Large intestine (tissue), 3 donors: ENCODE results near the gene SYNGR2. TPM values are rescaled to one million over a fixed set of nuclear protein-coding genes. Genes with fewer than 3 reads are reported as not detected.

Experiments used
- DNase-seq, 2 donors: peaks; one replicate each; pipeline versions ENCODE4 v3.0.0 to v3.0.0-alpha.2; 2013
- H3K27ac ChIP-seq: one replicate; pipeline ENCODE4 v1.5.1; 2013; ENCODE audit warnings: low read length
- H3K27me3 ChIP-seq: 2 replicates; pipeline ENCODE4 v1.6.1; 2013; ENCODE audit warnings: low read length; ENCODE audit not compliant: control insufficient read depth, insufficient read depth
- H3K36me3 ChIP-seq: 2 replicates; pipeline ENCODE4 v1.6.1; 2013; ENCODE audit warnings: low read length; ENCODE audit not compliant: control insufficient read depth, insufficient read depth
- H3K4me1 ChIP-seq: one replicate; pipeline ENCODE4 v1.6.1; 2013; ENCODE audit warnings: low read length; ENCODE audit not compliant: control insufficient read depth, insufficient read depth
- H3K4me3 ChIP-seq: one replicate; pipeline ENCODE4 v1.5.1; 2013; ENCODE audit warnings: low read length
- H3K9me3 ChIP-seq: one replicate; pipeline ENCODE4 v1.6.1; 2013; ENCODE audit warnings: mild to moderate bottlenecking, low read depth, low read length, moderate library complexity; ENCODE audit not compliant: control insufficient read depth
- WGBS: methylation state at CpG from one replicate; pipeline ENCODE4 v1.1.5; 2013; ENCODE audit warnings: low lambda C conversion rate; ENCODE audit not compliant: insufficient coverage; 5-methylcytosine and 5-hydroxymethylcytosine counted together
- polyA plus RNA-seq: library from polyadenylated mRNA; unstranded; fragments of 120-200 nt; gene quantifications from one replicate; pipeline ENCODE4 v1.2.1, GENCODE V29; 2013

SYNGR2 gene
- polyA plus RNA-seq, 1 donor: 156 TPM

DNA sequence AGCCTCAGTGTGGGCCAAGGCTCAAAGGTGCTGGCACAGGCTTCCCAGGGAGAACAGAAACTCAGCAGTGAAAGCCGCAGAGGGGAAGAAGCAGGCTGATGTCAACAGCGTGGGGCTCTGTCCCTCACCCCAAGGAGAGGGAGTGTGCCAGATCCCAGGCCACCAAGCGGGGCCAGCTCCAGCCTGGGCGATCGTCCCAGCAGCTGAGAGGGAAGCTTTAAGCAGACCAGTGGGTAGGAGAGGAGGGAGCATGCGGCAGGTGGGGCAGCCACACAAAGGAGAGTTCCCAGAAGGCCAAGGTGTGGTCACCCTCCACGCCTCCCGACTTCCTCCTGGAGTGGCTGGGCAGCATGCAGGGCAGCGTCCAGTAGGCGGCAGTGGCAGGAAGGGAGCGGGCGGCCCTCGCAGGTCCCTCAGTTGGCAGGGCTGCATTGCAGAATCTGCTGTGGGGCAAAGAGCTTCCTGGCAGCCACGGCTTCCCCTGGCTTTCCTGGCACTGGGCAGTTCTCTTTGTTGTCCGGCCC, 6.0 kb downstream of the SYNGR2 start:
- peak in 1 of 2 donors; percentile 32 for DNase-seq
- H3K4me1 ChIP-seq: peaks cover 72% of the 10 kb centered on the region
- H3K27me3 ChIP-seq: no peaks in the 10 kb centered on the region
- H3K4me3 ChIP-seq: no peak overlapping the region
- 40% methylated on average over 1 of the region's 15 CpGs for WGBS
- peak overlapping the region; percentile 48 for H3K27ac ChIP-seq
- peaks cover 52% of the 10 kb centered on the region for H3K36me3 ChIP-seq
- H3K9me3 ChIP-seq: no peaks in the 10 kb centered on the region

DNA sequence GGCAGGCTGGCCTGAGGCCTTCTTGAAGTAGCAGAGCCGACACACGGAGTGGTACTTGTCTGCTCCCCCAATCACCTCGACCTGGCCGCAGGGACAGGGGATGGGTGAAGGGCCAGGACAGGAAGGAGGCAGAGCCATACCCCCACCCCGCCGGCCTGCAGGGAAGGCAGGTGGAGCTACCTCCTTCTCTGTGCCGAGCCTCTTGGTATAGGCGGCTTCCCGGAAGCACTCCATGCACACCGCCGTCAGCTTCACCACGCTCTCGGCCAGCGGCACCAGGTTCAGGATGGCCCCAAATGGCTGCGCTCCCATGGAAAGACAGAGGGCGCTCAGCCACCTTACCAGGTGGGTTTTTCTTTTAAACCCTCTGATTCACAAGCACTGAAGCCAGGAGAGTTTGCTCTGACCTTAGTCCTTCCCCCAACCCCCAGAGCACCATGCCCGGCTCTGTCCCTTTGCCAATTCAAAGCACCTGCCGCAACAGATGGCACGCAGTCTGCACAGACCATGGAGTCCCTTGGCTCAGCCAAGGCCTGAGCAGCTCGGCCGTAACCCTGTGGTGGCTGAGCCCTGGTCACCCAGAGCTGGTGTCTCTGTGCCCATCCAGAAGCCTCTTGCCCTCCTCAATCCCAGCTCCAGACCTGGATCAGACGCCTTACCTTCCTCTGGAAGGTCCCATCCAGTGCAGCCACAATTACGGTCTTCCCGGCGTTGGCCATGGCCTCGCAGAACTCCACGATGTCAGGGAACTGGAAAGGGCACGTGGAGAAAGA, 6.7 kb downstream of the SYNGR2 start:
- H3K4me1 ChIP-seq: peaks cover 66% of the 10 kb centered on the region
- no peaks in the 10 kb centered on the region for H3K27me3 ChIP-seq
- peaks cover 52% of the 10 kb centered on the region for H3K36me3 ChIP-seq
- peak overlapping the region; percentile 48 for H3K27ac ChIP-seq
- H3K9me3 ChIP-seq: no peaks in the 10 kb centered on the region
- WGBS: no CpG with 5 or more reads among the region's 28 CpGs
- no peak for DNase-seq
- H3K4me3 ChIP-seq: no peak overlapping the region

DNA sequence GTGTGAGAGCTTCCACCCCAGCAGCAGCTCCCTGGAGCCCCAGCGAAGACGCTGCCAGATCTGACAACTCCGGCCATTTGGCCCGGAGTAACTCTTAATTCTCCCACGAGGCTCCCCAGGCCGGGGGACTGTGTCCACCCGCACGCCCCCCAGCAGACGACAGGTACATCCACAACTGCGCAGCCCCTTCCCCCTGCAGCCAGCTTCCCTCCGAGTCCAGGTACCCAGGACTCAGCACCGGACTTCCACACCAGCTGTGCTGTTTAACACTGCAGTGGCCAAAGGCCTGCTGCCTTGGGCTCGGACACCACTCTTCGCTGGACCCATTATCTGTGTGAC, 7.2 kb downstream of the SYNGR2 start:
- no peak overlapping the region for H3K27ac ChIP-seq
- H3K27me3 ChIP-seq: no peaks in the 10 kb centered on the region
- H3K9me3 ChIP-seq: no peaks in the 10 kb centered on the region
- no peak for DNase-seq
- peaks cover 51% of the 10 kb centered on the region for H3K36me3 ChIP-seq
- peaks cover 65% of the 10 kb centered on the region for H3K4me1 ChIP-seq
- no peak overlapping the region for H3K4me3 ChIP-seq
- no CpG with 5 or more reads among the region's 14 CpGs for WGBS

DNA sequence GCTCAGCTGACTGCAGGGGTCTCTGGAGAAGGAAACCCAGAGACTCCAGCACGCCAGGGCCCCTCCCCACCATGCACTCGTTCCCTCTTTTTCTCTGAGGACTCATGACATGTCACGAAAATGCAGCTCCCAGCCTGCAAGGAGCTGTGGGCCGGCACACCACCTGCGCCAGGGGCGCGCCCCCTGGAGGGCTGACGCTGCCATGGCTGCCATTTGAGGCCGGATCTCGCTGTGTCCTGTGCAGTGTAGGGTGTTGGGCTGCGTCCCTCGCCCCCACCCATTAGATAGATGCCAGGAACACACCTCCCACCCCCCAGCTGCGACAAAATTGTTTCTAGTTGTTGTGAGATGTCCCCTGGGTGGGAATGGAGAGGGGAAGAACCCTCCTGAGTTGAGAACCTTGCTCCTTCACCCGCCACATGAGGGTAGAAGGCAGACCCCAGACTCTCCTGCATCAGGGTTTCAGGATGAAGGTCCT, 8.2 kb downstream of the SYNGR2 start:
- Histone ChIP-seq H3K27ac (no peak overlapping the region), H3K4me3 (no peak overlapping the region), H3K4me1 (peaks cover 56% of the 10 kb centered on the region), H3K36me3 (peaks cover 41% of the 10 kb centered on the region), H3K27me3 (no peaks in the 10 kb centered on the region), H3K9me3 (no peaks in the 10 kb centered on the region)
- DNase-seq: peak; percentile 63 to 65
- no CpG with 5 or more reads among the region's 14 CpGs for WGBS

DNA sequence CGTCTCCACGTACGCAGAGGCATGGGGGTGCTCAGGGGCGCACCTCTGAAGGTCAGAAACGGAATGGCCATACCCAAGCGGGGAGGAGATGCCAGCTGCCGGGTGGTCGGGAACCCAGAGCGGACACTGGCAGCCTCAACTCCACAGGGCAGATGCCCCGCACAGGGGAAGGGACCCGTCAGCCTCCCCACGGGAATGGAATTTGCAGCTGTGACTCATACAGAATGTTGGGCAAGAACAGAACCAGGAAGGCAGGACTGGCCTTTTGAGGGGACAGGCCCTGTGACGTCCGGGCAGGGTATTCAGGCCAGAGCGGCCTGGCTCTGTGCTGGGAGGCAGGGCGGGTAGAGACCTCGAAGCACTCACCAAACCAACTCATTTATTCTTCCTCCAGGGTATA, 11.0 kb downstream of the SYNGR2 start:
- DNase-seq: no peak
- Histone ChIP-seq H3K4me1 (peaks cover 28% of the 10 kb centered on the region), H3K4me3 (no peak overlapping the region), H3K27ac (peak overlapping the region; percentile 53), H3K36me3 (peaks cover 21% of the 10 kb centered on the region), H3K27me3 (no peaks in the 10 kb centered on the region), H3K9me3 (no peaks in the 10 kb centered on the region)
- no CpG with 5 or more reads among the region's 17 CpGs for WGBS

DNA sequence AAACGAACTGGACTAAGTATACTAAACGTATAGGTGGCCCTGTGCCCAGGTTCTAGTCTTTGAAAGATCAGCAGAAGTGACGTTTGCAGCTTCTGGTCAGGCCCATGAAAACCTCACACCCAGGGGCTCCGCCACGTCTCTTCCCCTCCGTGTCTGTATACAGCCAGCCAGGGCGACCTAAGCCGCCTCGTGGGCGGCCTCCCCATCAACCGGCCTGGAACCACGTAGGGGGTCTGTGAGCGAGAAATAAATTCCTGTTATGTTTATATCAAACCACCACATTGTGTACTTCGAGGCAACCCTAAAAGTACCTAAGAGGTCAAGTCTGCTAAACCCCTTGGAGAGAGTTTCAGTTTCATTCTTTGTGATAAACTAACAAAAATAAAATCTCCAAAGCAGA, 11.7 kb downstream of the SYNGR2 start:
- peak in 1 of 2 donors; percentile 42 for DNase-seq
- peak overlapping the region; percentile 53 for H3K27ac ChIP-seq
- peaks cover 21% of the 10 kb centered on the region for H3K4me1 ChIP-seq
- H3K27me3 ChIP-seq: no peaks in the 10 kb centered on the region
- WGBS: no CpG with 5 or more reads among the region's 14 CpGs
- H3K4me3 ChIP-seq: no peak overlapping the region
- H3K9me3 ChIP-seq: no peaks in the 10 kb centered on the region
- H3K36me3 ChIP-seq: peaks cover 14% of the 10 kb centered on the region

DNA sequence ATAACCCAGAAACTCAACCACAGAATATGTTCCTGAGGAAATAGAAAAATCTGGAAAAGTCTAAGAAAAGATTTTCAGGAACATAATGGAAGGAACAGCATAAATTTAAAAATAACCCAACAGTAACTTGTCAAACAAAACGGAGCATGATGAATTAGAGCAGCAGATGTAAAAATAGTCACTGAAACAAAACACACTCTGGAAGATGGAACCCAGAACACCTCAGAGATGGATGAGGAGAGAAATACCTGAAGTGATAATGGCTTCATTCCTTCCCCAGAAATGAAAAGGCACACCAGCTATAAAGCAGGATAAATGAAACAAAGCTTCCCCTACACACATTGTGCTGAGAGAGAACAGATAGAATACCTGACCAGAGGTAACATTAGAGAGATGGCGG, 12.1 kb downstream of the SYNGR2 start:
- no CpG with 5 or more reads among the region's 2 CpGs for WGBS
- no peak for DNase-seq
- Histone ChIP-seq H3K27me3 (no peaks in the 10 kb centered on the region), H3K9me3 (no peaks in the 10 kb centered on the region), H3K4me1 (peaks cover 17% of the 10 kb centered on the region), H3K4me3 (no peak overlapping the region), H3K36me3 (peaks cover 10% of the 10 kb centered on the region), H3K27ac (peak overlapping the region; percentile 53)

DNA sequence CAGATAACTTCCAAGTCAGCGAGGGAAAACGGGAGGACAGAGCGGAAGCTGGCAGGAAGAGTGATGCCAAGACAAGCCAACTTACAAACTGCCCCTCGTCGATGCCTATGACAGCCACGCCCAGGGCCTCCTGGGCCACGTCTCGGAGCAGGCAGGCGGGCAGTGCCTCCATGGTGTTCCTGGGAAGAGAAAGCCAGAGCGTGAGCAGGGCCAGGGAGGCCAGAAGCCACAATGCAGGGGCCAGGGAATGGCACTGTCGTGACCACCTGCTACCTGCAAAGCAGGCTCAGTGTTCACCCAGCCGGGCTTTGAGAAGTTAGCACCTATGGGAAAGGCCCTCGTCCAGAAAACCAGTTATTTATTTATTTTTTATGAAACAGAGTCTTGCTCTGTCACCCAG, 14.1 kb downstream of the SYNGR2 start:
- WGBS: 100% methylated on average over 1 of the region's 13 CpGs
- Histone ChIP-seq H3K27ac (no peak overlapping the region), H3K27me3 (no peaks in the 10 kb centered on the region), H3K36me3 (peaks cover 4% of the 10 kb centered on the region), H3K9me3 (peaks cover 4% of the 10 kb centered on the region), H3K4me3 (no peak overlapping the region), H3K4me1 (peaks cover 7% of the 10 kb centered on the region)
- no peak for DNase-seq

DNA sequence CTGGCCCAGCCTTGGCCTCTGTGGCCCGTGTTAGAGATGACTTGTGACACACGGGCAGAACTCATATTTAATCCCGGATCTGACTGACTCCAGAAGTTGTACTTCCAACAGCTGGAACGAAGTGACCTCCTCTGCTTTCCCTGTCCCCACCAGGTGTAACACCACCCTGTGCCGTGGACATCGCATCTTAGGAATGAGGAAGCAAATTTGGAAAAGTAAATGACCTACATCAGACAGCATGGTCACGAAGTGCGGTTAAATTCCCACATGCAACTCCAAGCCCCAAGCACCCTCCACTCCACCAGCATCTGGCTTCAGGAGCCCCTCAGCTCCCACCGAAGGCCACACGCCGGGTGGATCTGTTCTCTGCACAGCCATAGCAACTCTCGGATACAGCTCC, 15.5 kb downstream of the SYNGR2 start:
- DNase-seq: no peak
- Histone ChIP-seq H3K36me3 (peaks cover 4% of the 10 kb centered on the region), H3K27ac (no peak overlapping the region), H3K27me3 (no peaks in the 10 kb centered on the region), H3K4me3 (no peak overlapping the region), H3K4me1 (peaks cover 8% of the 10 kb centered on the region), H3K9me3 (peaks cover 4% of the 10 kb centered on the region)
- WGBS: no CpG with 5 or more reads among the region's 12 CpGs

DNA sequence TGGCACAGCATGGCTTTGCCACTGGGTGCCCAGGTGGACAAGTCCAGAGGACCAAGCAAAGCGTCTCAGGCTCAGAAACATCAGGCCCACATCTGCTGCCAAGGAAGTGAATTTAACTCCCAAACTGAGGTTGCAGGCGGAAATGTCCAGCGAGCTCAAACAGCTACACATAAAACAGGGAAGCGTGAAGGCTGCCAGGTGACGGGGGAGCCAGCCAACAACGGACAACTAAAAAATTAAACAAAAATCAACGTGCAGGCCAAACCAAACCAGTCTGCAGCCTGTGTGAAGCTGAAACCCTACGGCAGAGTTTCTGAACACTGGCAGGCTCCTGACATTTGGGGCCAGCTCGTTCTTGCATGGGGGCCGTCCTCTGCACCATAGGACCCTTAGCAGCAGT, 16.0 kb downstream of the SYNGR2 start:
- DNase-seq: no peak
- Histone ChIP-seq H3K4me3 (no peak overlapping the region), H3K4me1 (peaks cover 5% of the 10 kb centered on the region), H3K9me3 (peaks cover 4% of the 10 kb centered on the region), H3K36me3 (peaks cover 4% of the 10 kb centered on the region), H3K27me3 (no peaks in the 10 kb centered on the region), H3K27ac (no peak overlapping the region)
- no CpG with 5 or more reads among the region's 10 CpGs for WGBS

DNA sequence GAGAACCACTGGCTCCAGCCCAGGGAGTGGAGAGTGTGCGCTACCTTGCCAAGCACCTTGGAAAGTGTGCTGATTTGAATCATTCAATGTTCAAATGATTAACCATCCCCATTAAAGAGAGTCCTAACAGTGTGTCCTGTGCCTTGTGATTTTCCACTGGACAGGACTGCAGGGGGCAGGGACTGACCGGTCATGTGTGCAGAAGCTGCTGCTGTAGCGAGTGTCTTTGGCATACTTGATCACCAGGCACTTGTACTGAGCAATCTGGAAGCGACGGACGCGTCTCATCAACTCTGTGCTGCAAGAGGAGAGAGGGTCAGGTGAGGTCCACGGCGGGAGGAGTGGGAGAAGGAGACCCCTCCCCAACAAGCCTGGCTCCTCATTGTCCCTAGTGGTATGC, 16.5 kb downstream of the SYNGR2 start:
- Histone ChIP-seq H3K36me3 (peaks cover 4% of the 10 kb centered on the region), H3K9me3 (peaks cover 4% of the 10 kb centered on the region), H3K4me3 (no peak overlapping the region), H3K27ac (no peak overlapping the region), H3K4me1 (peaks cover 5% of the 10 kb centered on the region), H3K27me3 (no peaks in the 10 kb centered on the region)
- no peak for DNase-seq
- WGBS: no CpG with 5 or more reads among the region's 9 CpGs
